Stimulated activated CD4-positive, alpha-beta T cell treated with anti-CD3 and anti-CD28 coated beads, Interleukin-4, amount 100 ng/mL, for 48 hours (primary cell): Measurements from ENCODE around the gene TGFBR3L.

Experiments used
- DNase-seq, 2 donors: peaks; one replicate each; pipeline ENCODE4 v3.0.0-alpha.2; 2020; ENCODE audit warnings: low read depth in 2 of 2

The TGFBR3L gene

DNA sequence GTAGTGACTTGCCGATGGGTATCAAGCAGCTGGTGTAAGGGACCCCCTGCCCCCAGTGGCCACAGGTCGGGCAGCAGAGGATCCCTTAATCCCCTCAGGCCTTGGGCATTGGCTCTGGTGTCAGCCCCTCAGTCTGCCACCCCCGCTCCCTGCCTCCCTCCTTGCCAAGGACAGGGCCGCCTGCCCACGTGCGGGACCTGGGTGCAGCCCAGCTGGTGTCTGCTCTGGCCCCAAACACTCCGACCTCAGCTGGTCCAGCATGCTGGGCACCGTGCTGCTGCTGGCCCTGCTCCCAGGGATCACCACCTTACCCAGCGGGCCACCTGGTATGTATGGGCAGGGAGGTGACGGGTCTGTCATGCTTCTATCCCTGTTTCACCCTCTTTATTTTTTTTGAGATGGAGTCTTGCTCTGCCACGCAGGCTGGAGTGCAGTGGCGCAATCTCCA lies at the start of gene TGFBR3L:
Gene TGFBR3L (plus strand): TSS at position 233 of the 448 bp plus-strand sequence.
- DNase-seq = no peak

DNA sequence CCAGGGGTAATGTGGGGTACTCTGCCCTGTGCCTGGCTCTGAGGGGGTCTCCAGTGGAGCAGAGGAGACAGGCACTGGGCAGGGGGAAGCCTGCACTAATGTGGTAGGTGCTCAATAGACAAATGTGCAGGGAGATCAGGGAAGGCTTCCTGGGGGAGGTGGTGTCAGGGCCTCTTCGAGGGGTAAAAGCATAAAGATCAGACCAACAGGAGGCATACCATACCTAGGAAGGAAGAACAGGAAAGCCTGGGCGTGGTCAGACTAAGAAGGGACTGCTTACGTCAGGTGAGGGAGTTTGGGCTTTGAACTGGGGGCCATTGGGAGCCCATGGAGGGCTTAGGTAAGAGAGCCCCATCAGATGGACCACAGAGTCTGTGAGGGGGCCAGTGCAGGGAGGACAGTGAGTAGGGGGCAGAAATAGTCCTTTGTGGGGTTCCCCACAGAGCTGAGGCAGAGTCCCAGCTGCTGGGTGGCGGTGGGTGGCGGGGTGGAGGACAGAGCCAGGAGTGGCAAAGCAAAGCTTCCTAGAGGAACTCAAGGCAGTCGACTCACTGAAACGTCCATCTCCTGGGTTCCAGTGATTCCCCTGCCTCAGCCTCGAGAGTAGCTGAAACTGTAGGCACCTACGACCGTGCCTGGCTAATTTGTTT lies 49.2 kb upstream of the TGFBR3L start:
- DNase-seq = no peak

DNA sequence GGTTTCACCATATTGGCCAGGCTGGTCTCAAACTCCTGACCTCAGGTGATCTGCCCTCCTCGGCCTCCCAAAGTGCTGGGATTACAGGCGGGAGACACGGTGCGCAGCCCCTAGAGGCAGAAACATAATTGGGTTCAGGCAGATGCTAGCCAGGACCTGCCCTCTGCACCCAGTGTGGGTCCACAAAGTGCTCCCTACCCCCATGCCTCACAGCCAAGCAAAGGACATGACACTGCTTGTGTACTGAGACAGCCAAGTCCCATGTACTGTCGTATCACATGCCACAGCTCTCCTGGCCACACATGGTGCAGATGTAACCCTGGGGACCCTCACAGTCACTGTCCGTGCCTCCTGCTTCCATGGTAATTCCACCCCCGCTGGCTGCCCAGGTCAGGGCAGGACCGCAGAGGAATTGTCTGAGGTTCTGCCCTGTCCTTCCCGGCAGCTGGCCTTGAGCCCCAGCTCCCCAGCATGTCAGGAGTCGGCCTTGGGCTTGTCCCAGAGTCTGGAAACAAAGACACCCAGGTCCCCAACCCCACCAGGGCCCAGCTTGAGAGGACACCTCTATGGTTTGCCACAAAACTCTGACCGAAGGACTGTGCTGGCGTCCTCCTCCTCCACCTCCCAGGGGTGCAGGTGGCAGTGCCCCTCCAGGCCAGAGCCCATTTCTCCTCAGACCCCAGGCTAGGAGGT lies 48.1 kb upstream of the TGFBR3L start:
- DNase-seq = no peak

DNA sequence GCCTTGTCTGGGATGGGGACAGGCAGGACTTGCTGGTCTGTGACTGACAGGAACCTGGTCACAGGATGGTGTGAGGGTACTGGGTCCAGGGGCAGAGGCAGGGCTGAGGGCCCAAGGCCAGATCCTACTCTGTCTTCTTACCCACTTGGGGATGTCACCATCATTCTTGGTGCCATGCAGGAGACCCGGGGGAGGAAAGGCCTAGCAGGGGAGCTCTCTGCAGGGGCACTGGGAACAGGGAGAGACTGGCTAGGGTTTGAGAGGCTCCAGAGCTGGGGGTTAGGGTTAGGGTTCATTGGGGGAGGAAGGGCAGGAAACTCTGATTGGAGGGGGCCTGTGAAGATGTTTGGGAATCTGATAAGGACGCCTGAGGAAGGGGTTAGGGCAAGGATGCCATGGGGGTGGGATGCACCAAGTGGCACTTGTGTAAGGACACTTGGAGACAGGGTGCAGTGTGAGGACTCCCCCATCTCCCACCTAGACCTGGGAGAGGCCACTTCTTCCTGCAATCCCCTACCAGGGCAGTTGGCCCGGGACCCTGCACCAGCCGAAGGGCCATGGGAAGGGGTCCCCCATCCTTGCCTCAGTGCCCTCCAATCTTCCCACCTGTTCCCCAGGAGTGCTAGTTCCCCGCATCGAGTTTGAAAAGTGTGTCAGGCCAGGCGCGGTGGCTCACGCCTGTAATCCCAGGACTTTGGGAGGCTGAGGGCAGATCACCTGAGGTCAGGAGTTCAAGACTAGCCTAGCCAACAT lies 47.4 kb upstream of the TGFBR3L start:
- no peak for DNase-seq

DNA sequence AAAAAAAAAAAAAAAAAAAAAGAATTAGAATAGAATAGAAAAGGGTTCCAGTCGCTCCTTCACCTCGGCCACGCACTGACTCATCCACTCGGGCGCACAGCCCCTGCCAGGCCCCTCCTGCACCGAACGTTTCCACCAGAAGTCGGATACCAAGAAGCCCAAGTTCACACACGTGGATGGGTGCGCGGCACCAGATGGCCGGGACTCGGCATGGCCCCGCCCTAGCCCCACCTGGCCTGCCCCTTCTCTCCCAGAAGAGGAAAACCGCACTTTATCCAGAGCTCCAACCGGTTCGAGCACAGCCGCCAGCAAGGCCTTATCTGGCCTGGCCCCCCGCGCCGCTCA lies 46.3 kb upstream of the TGFBR3L start:
- no peak for DNase-seq

GRCh38 chr19:7868671-7869452 lies 45.8 kb upstream of the TGFBR3L start:
- peak; percentile 72 to 80 for DNase-seq

GRCh38 chr19:7869453-7869909 lies 45.1 kb upstream of the TGFBR3L start:
- peak; percentile 54 to 78 for DNase-seq

DNA sequence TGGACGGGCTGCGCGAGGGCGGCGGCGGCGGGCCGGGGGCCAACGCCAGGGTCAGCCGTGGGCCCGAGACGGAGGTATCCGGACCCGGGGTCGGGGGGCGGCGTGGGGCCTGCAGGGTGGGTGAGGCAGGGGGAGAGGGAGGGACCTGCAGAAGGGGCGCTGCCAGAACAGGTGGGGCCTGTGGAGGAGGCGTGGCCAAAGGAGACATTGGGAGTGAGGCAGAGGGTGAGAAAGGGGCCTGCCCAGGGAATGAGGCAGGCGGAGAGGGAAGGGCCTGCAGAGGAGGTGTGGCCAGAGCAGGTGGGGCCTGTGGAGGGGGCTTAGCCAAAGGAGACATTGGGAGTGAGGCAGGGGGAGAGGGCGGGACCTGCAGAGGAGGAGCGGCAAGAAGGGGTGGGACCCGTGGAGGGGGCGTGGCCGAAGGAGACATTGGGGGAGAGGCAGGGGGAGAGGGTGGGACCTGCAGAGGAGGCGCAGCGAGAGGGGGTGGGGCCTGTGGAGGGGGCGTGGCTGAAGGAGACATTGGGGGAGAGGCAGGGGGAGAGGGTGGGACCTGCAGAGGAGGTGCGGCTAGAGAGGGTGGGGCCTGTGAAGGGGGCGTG lies 44.6 kb upstream of the TGFBR3L start:
- DNase-seq = peak; percentile 45 to 63

DNA sequence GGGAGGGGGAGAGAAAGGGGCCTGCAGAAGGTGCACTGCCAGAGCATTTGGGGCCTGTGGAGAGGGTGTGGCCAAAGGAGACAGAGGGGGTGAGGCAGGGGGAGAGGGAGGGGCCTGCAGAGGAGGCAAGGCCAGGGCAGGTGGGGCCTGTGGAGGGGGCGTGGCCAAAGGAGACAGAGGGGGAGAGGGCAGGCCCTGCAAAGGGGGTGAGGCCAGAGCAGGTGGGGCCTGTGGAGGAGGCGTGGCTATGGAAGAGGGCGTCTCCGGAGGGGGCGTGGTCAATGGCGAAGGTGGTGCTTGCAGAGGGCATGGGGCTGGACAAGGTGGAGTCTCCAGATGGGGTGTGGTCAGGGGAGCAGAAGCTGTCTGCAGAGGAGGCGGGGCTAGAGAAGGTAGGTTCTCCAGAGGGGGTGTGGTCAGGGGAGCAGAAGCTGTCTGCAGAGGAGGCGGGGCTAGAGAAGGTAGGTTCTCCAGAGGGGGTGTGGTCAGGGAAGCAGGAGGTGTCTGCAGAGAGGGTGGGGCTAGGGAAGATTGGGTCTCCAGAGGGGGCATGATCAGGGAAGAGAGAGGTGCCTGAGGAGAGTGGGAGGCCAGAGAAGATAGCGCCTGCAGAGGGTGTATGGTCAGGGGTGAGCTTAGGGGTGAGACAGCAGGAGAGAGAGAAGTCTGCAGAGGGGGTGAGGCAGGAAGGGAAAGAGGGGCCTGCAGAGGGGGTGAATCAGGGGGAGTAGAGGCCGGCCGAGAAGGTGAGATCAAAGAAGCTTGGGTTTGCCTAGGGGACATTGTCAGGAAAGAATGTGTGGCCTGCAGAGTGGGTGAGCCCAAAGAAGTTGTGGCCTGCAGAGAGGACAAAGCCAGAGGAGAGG lies 43.8 kb upstream of the TGFBR3L start:
- DNase-seq = peak; percentile 49 to 63

- DNase-seq = peak; percentile 80 to 95
Measured at GRCh38 chr19:7871437-7872305, 43.0 kb upstream of the TGFBR3L start.

GRCh38 chr19:7872306-7873204 lies 42.1 kb upstream of the TGFBR3L start:
- no peak for DNase-seq

- no peak for DNase-seq
Measured at GRCh38 chr19:7873304-7874075, 41.1 kb upstream of the TGFBR3L start.

DNA sequence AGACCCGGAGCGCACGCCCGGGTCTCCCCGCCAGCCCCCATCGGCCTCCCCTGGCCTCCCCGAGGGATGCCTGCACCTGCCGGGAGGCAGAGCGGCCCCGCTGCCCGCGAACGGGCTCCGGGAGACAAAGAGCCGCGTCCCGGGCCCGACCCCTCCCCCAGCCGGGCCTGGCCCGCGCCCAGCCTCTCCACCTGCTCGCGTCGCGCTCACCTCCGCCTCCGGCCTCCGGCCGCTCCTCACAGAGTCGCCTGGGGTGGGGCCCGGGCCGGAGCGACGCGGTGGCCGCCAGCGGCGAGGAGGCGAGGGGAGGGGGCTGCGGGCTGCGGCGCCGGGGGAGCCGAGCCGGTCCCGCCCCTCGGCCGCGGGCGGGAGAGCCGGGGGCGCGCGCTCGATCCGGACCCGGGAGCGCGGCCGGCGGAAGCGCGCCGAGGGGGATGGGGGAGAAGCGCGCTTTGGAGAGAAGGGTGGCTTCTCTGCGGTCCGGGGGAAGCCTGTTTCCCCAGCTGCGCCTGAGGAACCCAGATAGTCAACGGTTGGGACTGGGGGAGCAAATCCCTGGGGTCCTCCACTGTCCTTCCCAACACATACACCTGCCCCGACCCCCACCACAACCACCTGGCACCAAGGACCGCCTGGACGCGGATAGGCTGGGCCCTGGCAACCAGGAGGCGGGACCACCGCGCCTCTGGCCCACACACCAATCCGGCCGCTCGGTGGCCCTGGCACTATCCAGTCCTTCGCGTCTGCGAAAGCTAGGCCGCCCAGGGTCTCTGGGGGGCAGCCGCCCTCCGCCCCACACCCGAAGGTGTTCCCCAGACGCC lies 40.3 kb upstream of the TGFBR3L start, which contains the start of gene PRR36:
Gene PRR36 (minus strand): TSS at position 315 of the 821 bp plus-strand sequence. CDS start 701 bp downstream, outside the sequence.
- DNase-seq = no peak

GRCh38 chr19:7874897-7875273 lies 39.7 kb upstream of the TGFBR3L start:
- no peak for DNase-seq

DNA sequence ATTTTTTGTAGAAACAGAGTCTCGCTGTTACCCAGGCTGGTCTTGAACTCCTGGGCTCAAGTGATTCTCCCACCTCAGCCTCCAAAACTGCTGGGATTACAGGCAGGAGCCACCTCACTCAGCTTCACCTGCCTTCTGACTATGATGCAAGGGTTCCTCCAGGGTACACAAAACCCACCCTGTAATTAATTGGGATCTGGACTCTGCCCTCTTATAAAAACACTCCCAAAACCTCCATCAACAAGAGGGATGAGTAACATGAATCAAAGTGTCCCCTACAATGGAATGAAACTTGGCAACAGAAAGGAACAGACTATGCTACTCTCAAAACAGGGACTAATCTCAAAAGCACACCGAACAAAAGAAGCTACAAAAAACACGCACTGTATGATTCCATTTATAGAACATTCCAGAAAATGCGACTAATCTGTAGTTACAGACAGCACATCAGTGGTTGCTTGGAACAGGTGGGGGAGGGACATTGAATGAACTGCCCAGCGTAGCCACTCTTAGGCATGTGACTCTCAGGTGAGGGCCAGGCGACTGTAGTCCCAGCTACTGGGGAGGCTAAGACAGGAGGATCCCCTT lies 37.3 kb upstream of the TGFBR3L start:
- DNase-seq = no peak

DNA sequence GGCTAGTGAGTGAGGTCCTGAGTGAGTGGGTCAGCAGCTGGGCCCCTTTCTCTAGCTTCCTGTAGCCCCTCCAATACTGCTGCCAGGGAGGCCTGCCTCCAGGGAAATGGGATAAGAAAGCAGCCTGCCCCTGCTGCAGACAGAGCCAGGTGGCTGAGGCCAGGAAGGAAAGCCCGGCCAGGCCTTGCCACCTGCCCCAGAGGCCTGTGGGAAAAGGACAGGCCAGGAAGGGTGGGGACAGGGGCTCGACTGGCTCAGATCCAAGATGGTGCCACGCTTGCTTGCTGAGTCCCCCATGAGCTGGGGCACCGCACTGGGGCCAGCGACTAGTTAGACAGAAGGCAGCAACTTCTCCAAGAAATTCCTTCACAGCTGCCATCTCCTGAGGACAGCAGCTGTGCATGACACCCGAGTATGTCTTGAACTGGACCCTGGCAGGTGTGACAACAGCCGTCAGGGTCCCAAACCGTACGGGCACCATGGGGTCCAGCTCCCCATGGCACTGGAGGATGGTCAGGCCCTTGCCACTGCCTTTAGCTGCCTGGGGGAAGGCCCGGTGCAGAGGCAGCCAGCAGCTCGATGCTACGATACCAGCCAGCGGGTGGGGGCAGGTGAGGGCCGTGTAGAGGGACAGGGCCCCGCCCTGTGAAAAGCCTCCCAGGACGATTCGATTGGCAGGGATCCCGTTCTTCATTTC lies 35.4 kb upstream of the TGFBR3L start:
- DNase-seq = no peak
